CD4-positive, CD25-positive, alpha-beta regulatory T cell (primary cell): Measurements from ENCODE around the gene OSBPL7. TPM values are rescaled to one million over a fixed set of nuclear protein-coding genes. Genes with fewer than 3 reads are reported as not detected.

Experiments used
- ATAC-seq, 2 donors: fragments of 150-1000 bp; cut with Tn5 transposase; one replicate each; pipeline ENCODE4 v1.10.0; 2021; ENCODE audit warnings: low read depth in 2 of 2, moderate number of reproducible peaks in 2 of 2, moderate library complexity in 1 of 2
- DNase-seq, 3 donors: peaks; one replicate each; pipeline versions ENCODE4 v3.0.0 to v3.0.0-alpha.2; 2012 to 2022; ENCODE audit warnings: mixed read lengths in 1 of 3
- H3K27ac ChIP-seq: one replicate; pipeline ENCODE4 v1.7.0; 2013; ENCODE audit warnings: mild to moderate bottlenecking, low read length; ENCODE audit not compliant: insufficient read depth, poor library complexity, severe bottlenecking
- H3K27me3 ChIP-seq: one replicate; pipeline ENCODE4 v1.7.0; 2013; ENCODE audit warnings: low read length; ENCODE audit not compliant: control insufficient read depth, insufficient read depth
- H3K36me3 ChIP-seq: one replicate; pipeline ENCODE4 v1.7.0; 2013; ENCODE audit warnings: mild to moderate bottlenecking, low read length, moderate library complexity; ENCODE audit not compliant: control insufficient read depth, insufficient read depth
- H3K4me1 ChIP-seq: 2 replicates; pipeline ENCODE4 v1.7.0; 2013; ENCODE audit warnings: mild to moderate bottlenecking, low read length; ENCODE audit not compliant: insufficient read depth, control insufficient read depth, poor library complexity, severe bottlenecking
- H3K4me3 ChIP-seq: one replicate; pipeline ENCODE4 v1.7.0; 2013; ENCODE audit warnings: low read depth, mild to moderate bottlenecking, low read length, moderate library complexity
- H3K9me3 ChIP-seq, 2 experiments: 1 replicate in 1 of 2; 2 replicates in 1 of 2; pipeline ENCODE4 v1.7.0; 2013; ENCODE audit warnings: low read length in 2 of 2, mild to moderate bottlenecking in 1 of 2, moderate library complexity in 1 of 2; ENCODE audit not compliant: control insufficient read depth in 2 of 2
- H3K27ac Mint-ChIP-seq, 3 donors: one replicate each; pipeline ENCODE4 v1.8.0; 2020 to 2022; ENCODE audit warnings: mild to moderate bottlenecking in 3 of 3, mixed read lengths in 3 of 3, moderate library complexity in 2 of 3
- H3K27me3 Mint-ChIP-seq: one replicate; pipeline ENCODE4 v1.8.0; 2022; ENCODE audit warnings: mild to moderate bottlenecking, mixed read lengths
- H3K36me3 Mint-ChIP-seq: one replicate; pipeline ENCODE4 v1.8.0; 2020; ENCODE audit warnings: mixed read lengths
- H3K4me1 Mint-ChIP-seq, 4 donors: one replicate each; pipeline ENCODE4 v1.8.0; 2020 to 2022; ENCODE audit warnings: mixed read lengths in 4 of 4, mild to moderate bottlenecking in 1 of 4
- H3K4me3 Mint-ChIP-seq, 4 donors: one replicate each; pipeline ENCODE4 v1.8.0; 2020 to 2022; ENCODE audit warnings: mild to moderate bottlenecking in 4 of 4, mixed read lengths in 4 of 4, moderate library complexity in 3 of 4
- H3K9me3 Mint-ChIP-seq, 7 donors: one replicate each; pipeline ENCODE4 v1.8.0; 2020 to 2022; ENCODE audit warnings: mixed read lengths in 7 of 7, mild to moderate bottlenecking in 3 of 7, moderate library complexity in 2 of 7
- polyA plus RNA-seq, 4 donors: library from polyadenylated mRNA; unstranded; fragments of 300-500 nt; fragmentation: Illumina TruSeq; gene quantifications; one replicate each; pipeline ENCODE4 v1.2.3, GENCODE V29; 2021
- total RNA-seq: library from RNA; stranded (reverse); gene quantifications from one replicate; pipeline ENCODE4 v1.2.3, GENCODE V29; 2022

Gene OSBPL7
- total and polyA plus RNA-seq, 5 donors from 2014 or later, result 2.1 to 46.1 (median 3.6) TPM

DNA sequence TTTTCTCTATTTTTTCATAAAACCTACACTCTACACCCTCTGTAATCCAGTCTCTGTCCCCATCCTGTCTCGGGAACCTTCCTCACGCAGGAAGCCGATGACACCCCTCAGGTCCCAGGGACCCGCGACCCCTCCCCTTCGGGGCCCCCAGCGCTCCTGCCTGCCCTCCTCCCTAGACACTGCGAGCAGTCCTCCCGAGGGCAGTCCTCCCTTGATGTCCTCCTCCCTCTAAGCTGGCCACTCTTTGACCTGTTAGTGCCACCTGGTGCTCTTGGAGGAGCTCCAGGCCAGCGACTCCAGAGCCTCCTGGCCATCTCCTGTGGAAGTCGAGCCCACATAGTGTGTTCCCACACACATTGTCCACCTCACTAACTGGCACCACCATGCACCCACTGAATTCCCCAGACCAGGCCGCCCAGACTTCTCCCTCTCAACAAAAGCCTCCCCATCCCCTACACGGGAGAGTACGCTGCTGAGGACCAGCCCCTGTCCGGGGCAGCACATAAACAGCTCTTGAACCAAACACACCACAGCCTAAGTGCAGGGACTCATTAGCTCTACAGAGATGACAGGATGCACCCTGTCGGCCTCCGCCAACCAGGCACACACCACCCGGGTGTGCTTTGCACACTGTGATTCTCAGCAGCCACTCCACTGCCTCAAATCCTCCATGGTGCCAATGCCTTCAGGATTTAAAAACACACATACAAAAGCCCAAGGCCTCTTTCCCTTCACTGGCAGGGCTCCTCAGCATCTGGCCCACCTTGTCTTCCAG, 9.3 kb downstream of the OSBPL7 start:
- Mint-ChIP-seq H3K4me1 (no peaks in the 10 kb centered on the region), H3K4me3 (no peak overlapping the region), H3K27me3 (no peaks in the 10 kb centered on the region), H3K36me3 (peaks cover 48% of the 10 kb centered on the region), H3K27ac (peak overlapping the region in 1 of 3 donors; percentile 1), H3K9me3 (no peaks in the 10 kb centered on the region)
- DNase-seq (no peak), ATAC-seq (no peak)
- Histone ChIP-seq H3K4me1 (no peaks in the 10 kb centered on the region), H3K9me3 (no peaks in the 10 kb centered on the region), H3K27ac (no peak overlapping the region), H3K36me3 (peaks cover 78% of the 10 kb centered on the region), H3K4me3 (no peak overlapping the region), H3K27me3 (no peaks in the 10 kb centered on the region)

GRCh38 chr17:47811709-47812108, 9.9 kb downstream of the OSBPL7 start:
- H3K4me1 Mint-ChIP-seq, result no peaks in the 10 kb centered on the region
- DNase-seq, result no peak
- H3K27me3 Mint-ChIP-seq, result no peaks in the 10 kb centered on the region
- no peak overlapping the region for H3K27ac Mint-ChIP-seq
- no peak for ATAC-seq
- Histone ChIP-seq H3K4me1 (no peaks in the 10 kb centered on the region), H3K4me3 (no peak overlapping the region), H3K36me3 (peaks cover 76% of the 10 kb centered on the region), H3K27ac (no peak overlapping the region), H3K9me3 (no peaks in the 10 kb centered on the region), H3K27me3 (no peaks in the 10 kb centered on the region)
- H3K4me3 Mint-ChIP-seq, result no peak overlapping the region
- H3K36me3 Mint-ChIP-seq, result peaks cover 53% of the 10 kb centered on the region
- peaks cover 0 to 1% (median 0%) of the 10 kb centered on the region in 7 donors for H3K9me3 Mint-ChIP-seq

- Histone ChIP-seq H3K9me3 (no peaks in the 10 kb centered on the region), H3K36me3 (peaks cover 70% of the 10 kb centered on the region), H3K4me3 (no peak overlapping the region), H3K4me1 (no peaks in the 10 kb centered on the region), H3K27me3 (no peaks in the 10 kb centered on the region), H3K27ac (no peak overlapping the region)
- Mint-ChIP-seq H3K27ac (peak overlapping the region in 1 of 3 donors; percentile 57), H3K4me1 (no peaks in the 10 kb centered on the region), H3K4me3 (peak overlapping the region in 1 of 4 donors; percentile 58), H3K27me3 (no peaks in the 10 kb centered on the region), H3K36me3 (peaks cover 53% of the 10 kb centered on the region), H3K9me3 (peaks cover 0 to 1% (median 0%) of the 10 kb centered on the region in 7 donors)
- ATAC-seq, result no peak
- DNase-seq, result no peak
Observed at GRCh38 chr17:47810901-47811635, 10.5 kb downstream of the OSBPL7 start.

DNA sequence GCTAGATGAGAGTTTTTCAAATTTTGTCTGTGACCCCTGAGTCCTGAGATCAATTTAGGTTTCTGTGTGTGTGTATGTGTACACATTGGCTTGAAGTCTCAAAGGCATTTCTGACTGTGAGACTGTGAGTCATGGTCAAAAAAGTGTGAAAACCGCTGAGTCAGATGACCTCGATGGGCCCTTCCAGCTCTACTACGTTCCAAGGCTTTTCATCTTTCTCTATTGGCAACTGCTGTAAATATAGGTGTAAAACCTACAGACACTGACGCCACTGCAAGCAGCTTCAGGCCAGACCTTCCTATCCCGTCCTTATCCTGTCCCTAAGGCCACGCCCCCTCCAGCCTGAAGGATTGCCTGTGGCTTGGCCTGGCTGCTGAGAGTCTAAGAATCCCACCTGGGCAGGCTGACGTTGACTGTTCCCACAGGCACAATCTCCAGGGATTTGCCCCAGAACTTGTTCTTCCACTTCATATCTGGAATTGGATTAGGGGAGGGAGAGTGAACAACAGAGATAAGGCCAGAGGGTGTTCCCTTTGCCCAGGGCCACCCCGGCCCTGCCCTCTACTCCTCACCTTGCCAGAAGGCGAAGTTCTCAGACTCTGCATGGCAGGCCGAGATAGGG, 11.3 kb downstream of the OSBPL7 start:
- Histone ChIP-seq H3K4me1 (no peaks in the 10 kb centered on the region), H3K4me3 (no peak overlapping the region), H3K27ac (no peak overlapping the region), H3K9me3 (no peaks in the 10 kb centered on the region), H3K36me3 (peaks cover 62% of the 10 kb centered on the region), H3K27me3 (no peaks in the 10 kb centered on the region)
- H3K27ac Mint-ChIP-seq, result peak overlapping the region in 1 of 3 donors; percentile 78
- peak in 1 of 3 donors; percentile 21 for DNase-seq
- no peaks in the 10 kb centered on the region for H3K27me3 Mint-ChIP-seq
- peaks cover 53% of the 10 kb centered on the region for H3K36me3 Mint-ChIP-seq
- H3K4me3 Mint-ChIP-seq, result no peak overlapping the region
- peaks cover 0 to 1% (median 0%) of the 10 kb centered on the region in 7 donors for H3K9me3 Mint-ChIP-seq
- H3K4me1 Mint-ChIP-seq, result no peaks in the 10 kb centered on the region
- ATAC-seq, result no peak

GRCh38 chr17:47808830-47809480, 12.6 kb downstream of the OSBPL7 start:
- Mint-ChIP-seq H3K36me3 (peaks cover 50% of the 10 kb centered on the region), H3K27ac (peak overlapping the region in 1 of 3 donors; percentile 43)

GRCh38 chr17:47808036-47808829, 13.4 kb downstream of the OSBPL7 start:
- H3K27ac ChIP-seq, result no peak overlapping the region
- Mint-ChIP-seq H3K9me3 (peaks cover 0 to 1% (median 0%) of the 10 kb centered on the region in 7 donors), H3K27ac (no peak overlapping the region), H3K27me3 (no peaks in the 10 kb centered on the region), H3K36me3 (peaks cover 50% of the 10 kb centered on the region), H3K4me1 (no peaks in the 10 kb centered on the region), H3K4me3 (no peak overlapping the region)
- H3K9me3 ChIP-seq, result no peaks in the 10 kb centered on the region
- ATAC-seq (peak in 1 of 2 donors; percentile 10), DNase-seq (no peak)
- no peaks in the 10 kb centered on the region for H3K27me3 ChIP-seq
- H3K4me1 ChIP-seq, result no peaks in the 10 kb centered on the region
- peaks cover 57% of the 10 kb centered on the region for H3K36me3 ChIP-seq
- H3K4me3 ChIP-seq, result no peak overlapping the region

More at GRCh38 chr17:47808830-47809480, 12.6 kb downstream of the OSBPL7 start:
- peaks cover 60% of the 10 kb centered on the region for H3K36me3 ChIP-seq
- H3K4me1 ChIP-seq, result no peaks in the 10 kb centered on the region
- no peaks in the 10 kb centered on the region for H3K27me3 ChIP-seq
- H3K9me3 Mint-ChIP-seq, result peaks cover 0 to 1% (median 0%) of the 10 kb centered on the region in 7 donors
- H3K4me1 Mint-ChIP-seq, result no peaks in the 10 kb centered on the region
- ATAC-seq (no peak), DNase-seq (no peak)
- H3K9me3 ChIP-seq, result no peaks in the 10 kb centered on the region
- H3K27me3 Mint-ChIP-seq, result no peaks in the 10 kb centered on the region
- no peak overlapping the region for H3K4me3 ChIP-seq
- no peak overlapping the region for H3K27ac ChIP-seq
- no peak overlapping the region for H3K4me3 Mint-ChIP-seq

GRCh38 chr17:47807421-47807820, 14.2 kb downstream of the OSBPL7 start:
- peaks cover 44% of the 10 kb centered on the region for H3K36me3 Mint-ChIP-seq
- H3K27me3 Mint-ChIP-seq, result no peaks in the 10 kb centered on the region
- peaks cover 0 to 1% (median 0%) of the 10 kb centered on the region in 7 donors for H3K9me3 Mint-ChIP-seq
- no peaks in the 10 kb centered on the region for H3K9me3 ChIP-seq
- H3K27ac ChIP-seq, result no peak overlapping the region
- no peak overlapping the region for H3K4me3 Mint-ChIP-seq
- H3K4me1 Mint-ChIP-seq, result peaks cover 0 to under 1% (median 0%) of the 10 kb centered on the region in 4 donors
- H3K4me1 ChIP-seq, result no peaks in the 10 kb centered on the region
- DNase-seq (no peak), ATAC-seq (no peak)
- peaks cover 49% of the 10 kb centered on the region for H3K36me3 ChIP-seq
- H3K27me3 ChIP-seq, result no peaks in the 10 kb centered on the region
- no peak overlapping the region for H3K4me3 ChIP-seq
- H3K27ac Mint-ChIP-seq, result no peak overlapping the region
